WTC11 (cell line): ENCODE measurements around the gene CALN1. TPM values are rescaled to one million over a fixed set of nuclear protein-coding genes. Genes with fewer than 3 reads are reported as not detected.

ENCODE experiments used
- ATAC-seq: fragments of 200-7000 bp; cut with Tn5 transposase; 2 replicates; pipeline ENCODE4 v1.10.0; 2021; ENCODE audit warnings: mild to moderate bottlenecking, moderate library complexity
- CTCF ChIA-PET: fragments of 300-600 bp; sonication (Branson Sonifier 250); formaldehyde crosslinking; loops from one replicate; lab custom pipeline; 2021; ENCODE audit warnings: antibody characterized with exemption; lab: Charles Lee
- POLR2A ChIA-PET: fragments of 350-600 bp; sonication (Branson Sonifier 250); formaldehyde crosslinking; loops from one replicate; lab custom pipeline; 2021; ENCODE audit warnings: antibody characterized with exemption; lab: Charles Lee
- DNase-seq: peaks from one replicate; pipeline ENCODE4 v3.0.0; 2021; ENCODE audit warnings: low spot score
- H3K27ac Mint-ChIP-seq: 2 replicates; pipeline ENCODE4 v1.8.0; 2021; ENCODE audit warnings: mixed read lengths
- H3K27me3 Mint-ChIP-seq: 2 replicates; pipeline ENCODE4 v1.8.0; 2021; ENCODE audit warnings: low read depth, mild to moderate bottlenecking, moderate library complexity, mixed read lengths
- H3K36me3 Mint-ChIP-seq: 2 replicates; pipeline ENCODE4 v1.8.0; 2021; ENCODE audit warnings: mixed read lengths
- H3K4me1 Mint-ChIP-seq: 2 replicates; pipeline ENCODE4 v1.8.0; 2022; ENCODE audit warnings: mixed read lengths
- H3K4me3 Mint-ChIP-seq: 2 replicates; pipeline ENCODE4 v1.8.0; 2021; ENCODE audit warnings: mild to moderate bottlenecking, moderate library complexity, mixed read lengths
- H3K9me3 Mint-ChIP-seq: 2 replicates; pipeline ENCODE4 v1.8.0; 2021; ENCODE audit warnings: mixed read lengths
- JAZF1 ChIP-seq: fragments of 250-450 bp; sonication (Bioruptor Pico); IDR thresholded peaks from 2 replicates; pipeline ENCODE4 v1.9.0; 2021; ENCODE audit warnings: moderate library complexity, mild to moderate bottlenecking, inconsistent platforms
- MXD4 ChIP-seq: fragments of 250-450 bp; sonication (Bioruptor Pico); IDR thresholded peaks from 2 replicates; pipeline ENCODE4 v1.8.0; 2021; ENCODE audit warnings: mild to moderate bottlenecking, moderate library complexity, borderline replicate concordance
- TEAD4 ChIP-seq: sonication (generic); formaldehyde crosslinking; IDR thresholded peaks from 2 replicates; pipeline ENCODE4 v1.8.0; 2022; ENCODE audit warnings: mild to moderate bottlenecking, missing genetic modification reagents
- ZBTB21 ChIP-seq: sonication (generic); formaldehyde crosslinking; IDR thresholded peaks from 2 replicates; pipeline ENCODE4 v1.8.1; 2023; ENCODE audit warnings: mild to moderate bottlenecking, missing genetic modification reagents, borderline replicate concordance
- ZNF263 ChIP-seq: sonication (generic); formaldehyde crosslinking; IDR thresholded peaks from 2 replicates; pipeline ENCODE4 v1.8.1; 2022; ENCODE audit warnings: low read depth, mild to moderate bottlenecking, moderate library complexity, missing genetic modification reagents
- ZNF416 ChIP-seq: fragments of 250-450 bp; sonication (Bioruptor Pico); IDR thresholded peaks from 2 replicates; pipeline ENCODE4 v1.9.0; 2021; ENCODE audit warnings: mild to moderate bottlenecking, inconsistent platforms
- total RNA-seq: library from RNA; stranded (reverse); gene quantifications from 3 replicates; pipeline ENCODE4 v1.2.3, GENCODE V29; 2021
- TF ChIP-seq, protein P1 (sequence below): sonication (generic); formaldehyde crosslinking; IDR thresholded peaks from 2 replicates; pipeline ENCODE4 v1.8.1; 2022; ENCODE audit warnings: mild to moderate bottlenecking, missing genetic modification reagents, moderate library complexity, borderline replicate concordance
- TF ChIP-seq, protein P2 (sequence below): sonication (generic); formaldehyde crosslinking; IDR thresholded peaks from 2 replicates; pipeline ENCODE4 v1.8.0; 2022; ENCODE audit warnings: missing genetic modification reagents
- TF ChIP-seq, protein P3 (sequence below): sonication (generic); formaldehyde crosslinking; IDR thresholded peaks from 2 replicates; pipeline ENCODE4 v1.8.1; 2022; ENCODE audit warnings: mild to moderate bottlenecking, moderate library complexity, missing genetic modification reagents
- TF ChIP-seq, protein P4 (sequence below): fragments of 250-450 bp; sonication (Bioruptor Pico); IDR thresholded peaks from 2 replicates; pipeline ENCODE4 v2.1.2; 2022; ENCODE audit warnings: mild to moderate bottlenecking, moderate library complexity
- TF ChIP-seq, protein P5 (sequence below): sonication (generic); formaldehyde crosslinking; IDR thresholded peaks from 2 replicates; pipeline ENCODE4 v1.8.0; 2022; ENCODE audit warnings: mild to moderate bottlenecking, missing genetic modification reagents

The CALN1 gene
- total RNA-seq, 1 experiment from 2014 or later: 10.5 TPM

DNA sequence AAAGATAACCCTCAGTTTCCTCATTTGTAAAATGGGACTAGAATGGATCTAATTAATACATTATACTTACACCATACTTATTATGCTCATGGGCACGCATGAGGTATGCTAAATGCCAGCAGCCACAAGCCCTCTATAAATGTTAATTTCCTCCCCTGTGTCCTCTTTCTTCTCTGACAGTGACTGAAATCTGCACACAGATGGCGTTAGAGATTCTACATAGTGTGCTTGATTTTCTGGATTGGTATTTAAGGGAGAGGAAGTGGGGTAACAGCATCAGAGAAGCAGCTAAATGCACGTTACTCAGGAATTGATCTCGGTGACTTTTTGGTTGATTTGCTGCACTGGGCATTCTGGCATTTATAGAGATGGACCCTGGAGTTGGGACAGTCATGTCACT lies 568.5 kb downstream of the CALN1 start (continued):
- TF ChIP-seq, protein P1, sequence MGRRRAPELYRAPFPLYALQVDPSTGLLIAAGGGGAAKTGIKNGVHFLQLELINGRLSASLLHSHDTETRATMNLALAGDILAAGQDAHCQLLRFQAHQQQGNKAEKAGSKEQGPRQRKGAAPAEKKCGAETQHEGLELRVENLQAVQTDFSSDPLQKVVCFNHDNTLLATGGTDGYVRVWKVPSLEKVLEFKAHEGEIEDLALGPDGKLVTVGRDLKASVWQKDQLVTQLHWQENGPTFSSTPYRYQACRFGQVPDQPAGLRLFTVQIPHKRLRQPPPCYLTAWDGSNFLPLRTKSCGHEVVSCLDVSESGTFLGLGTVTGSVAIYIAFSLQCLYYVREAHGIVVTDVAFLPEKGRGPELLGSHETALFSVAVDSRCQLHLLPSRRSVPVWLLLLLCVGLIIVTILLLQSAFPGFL (CRISPR knock-in tag): no peak
- TF ChIP-seq JAZF1 (CRISPR knock-in tag): no peak
- TF ChIP-seq, all 79 proteins: peak for 0

DNA sequence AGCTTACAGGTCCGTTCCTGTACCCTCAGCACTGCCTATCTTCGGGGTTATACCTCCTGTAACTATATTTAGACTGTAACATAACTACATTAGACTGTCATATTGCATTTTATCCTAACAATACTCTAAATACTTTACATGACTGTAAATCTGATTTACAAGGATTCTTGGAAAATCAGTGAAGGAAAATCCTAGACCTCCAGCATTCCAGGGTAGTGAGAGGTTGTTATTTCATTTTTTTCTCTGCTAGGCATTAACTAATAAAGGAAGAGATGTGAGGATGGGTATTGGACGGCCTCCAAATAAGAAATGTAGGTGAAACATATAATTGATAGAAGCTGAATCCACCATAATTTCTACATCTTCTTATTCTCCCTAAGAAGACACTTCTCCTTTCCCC lies 569.4 kb downstream of the CALN1 start:
- Mint-ChIP-seq H3K4me1 (peaks cover 9% of the 10 kb centered on the region), H3K4me3 (no peak overlapping the region), H3K27me3 (no peaks in the 10 kb centered on the region), H3K27ac (no peak overlapping the region), H3K9me3 (peaks cover 5% of the 10 kb centered on the region), H3K36me3 (no peaks in the 10 kb centered on the region)
- ChIA-PET POLR2A (no interaction called here), CTCF (interaction anchor here (3.2 kb wide), 1 partner anchor 90 kb away, joined by 19 read pairs; no protein-coding TSS in a partner anchor)
- ATAC-seq (no peak), DNase-seq (no peak)
- TF ChIP-seq ZNF416 (CRISPR knock-in tag) (no peak), ZBTB21 (CRISPR knock-in tag) (no peak)
- TF ChIP-seq, protein P2, sequence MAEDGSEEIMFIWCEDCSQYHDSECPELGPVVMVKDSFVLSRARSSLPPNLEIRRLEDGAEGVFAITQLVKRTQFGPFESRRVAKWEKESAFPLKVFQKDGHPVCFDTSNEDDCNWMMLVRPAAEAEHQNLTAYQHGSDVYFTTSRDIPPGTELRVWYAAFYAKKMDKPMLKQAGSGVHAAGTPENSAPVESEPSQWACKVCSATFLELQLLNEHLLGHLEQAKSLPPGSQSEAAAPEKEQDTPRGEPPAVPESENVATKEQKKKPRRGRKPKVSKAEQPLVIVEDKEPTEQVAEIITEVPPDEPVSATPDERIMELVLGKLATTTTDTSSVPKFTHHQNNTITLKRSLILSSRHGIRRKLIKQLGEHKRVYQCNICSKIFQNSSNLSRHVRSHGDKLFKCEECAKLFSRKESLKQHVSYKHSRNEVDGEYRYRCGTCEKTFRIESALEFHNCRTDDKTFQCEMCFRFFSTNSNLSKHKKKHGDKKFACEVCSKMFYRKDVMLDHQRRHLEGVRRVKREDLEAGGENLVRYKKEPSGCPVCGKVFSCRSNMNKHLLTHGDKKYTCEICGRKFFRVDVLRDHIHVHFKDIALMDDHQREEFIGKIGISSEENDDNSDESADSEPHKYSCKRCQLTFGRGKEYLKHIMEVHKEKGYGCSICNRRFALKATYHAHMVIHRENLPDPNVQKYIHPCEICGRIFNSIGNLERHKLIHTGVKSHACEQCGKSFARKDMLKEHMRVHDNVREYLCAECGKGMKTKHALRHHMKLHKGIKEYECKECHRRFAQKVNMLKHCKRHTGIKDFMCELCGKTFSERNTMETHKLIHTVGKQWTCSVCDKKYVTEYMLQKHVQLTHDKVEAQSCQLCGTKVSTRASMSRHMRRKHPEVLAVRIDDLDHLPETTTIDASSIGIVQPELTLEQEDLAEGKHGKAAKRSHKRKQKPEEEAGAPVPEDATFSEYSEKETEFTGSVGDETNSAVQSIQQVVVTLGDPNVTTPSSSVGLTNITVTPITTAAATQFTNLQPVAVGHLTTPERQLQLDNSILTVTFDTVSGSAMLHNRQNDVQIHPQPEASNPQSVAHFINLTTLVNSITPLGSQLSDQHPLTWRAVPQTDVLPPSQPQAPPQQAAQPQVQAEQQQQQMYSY (CRISPR knock-in tag): no peak
- TF ChIP-seq, protein P3, sequence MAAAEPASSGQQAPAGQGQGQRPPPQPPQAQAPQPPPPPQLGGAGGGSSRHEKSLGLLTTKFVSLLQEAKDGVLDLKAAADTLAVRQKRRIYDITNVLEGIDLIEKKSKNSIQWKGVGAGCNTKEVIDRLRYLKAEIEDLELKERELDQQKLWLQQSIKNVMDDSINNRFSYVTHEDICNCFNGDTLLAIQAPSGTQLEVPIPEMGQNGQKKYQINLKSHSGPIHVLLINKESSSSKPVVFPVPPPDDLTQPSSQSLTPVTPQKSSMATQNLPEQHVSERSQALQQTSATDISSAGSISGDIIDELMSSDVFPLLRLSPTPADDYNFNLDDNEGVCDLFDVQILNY (CRISPR knock-in tag): no peak
- TF ChIP-seq, all 79 proteins: peak for 0

DNA sequence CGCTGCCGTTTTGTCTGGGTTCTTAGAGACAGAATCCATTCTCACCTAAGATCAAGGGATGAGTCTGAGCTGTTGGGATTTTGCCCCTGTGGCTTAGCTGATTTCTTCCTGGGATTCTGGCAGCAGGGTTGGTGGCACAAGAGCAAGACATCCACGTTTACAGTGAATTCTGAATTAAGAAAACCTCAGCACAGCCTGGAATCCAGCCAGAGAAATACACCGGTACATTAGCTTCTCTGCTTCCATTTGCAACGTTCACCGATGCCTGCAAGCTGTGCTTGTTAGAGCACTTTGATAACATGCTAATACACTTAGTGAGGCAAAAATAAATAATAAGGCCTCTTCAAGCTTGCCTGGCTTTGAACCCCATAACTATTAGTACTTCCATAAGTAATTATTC lies 569.8 kb downstream of the CALN1 start:
- Mint-ChIP-seq H3K27ac (no peak overlapping the region; the same call in 1 of the 2 replicates), H3K27me3 (no peaks in the 10 kb centered on the region), H3K36me3 (no peaks in the 10 kb centered on the region), H3K9me3 (peaks cover under 1% of the 10 kb centered on the region; the same call in 1 of the 2 replicates), H3K4me3 (no peak overlapping the region), H3K4me1 (peaks cover 9% of the 10 kb centered on the region)
- ATAC-seq (no peak), DNase-seq (no peak)
- TF ChIP-seq TEAD4 (CRISPR knock-in tag) (no peak), MXD4 (CRISPR knock-in tag) (no peak), ZNF263 (CRISPR knock-in tag) (no peak)
- TF ChIP-seq, protein P4, sequence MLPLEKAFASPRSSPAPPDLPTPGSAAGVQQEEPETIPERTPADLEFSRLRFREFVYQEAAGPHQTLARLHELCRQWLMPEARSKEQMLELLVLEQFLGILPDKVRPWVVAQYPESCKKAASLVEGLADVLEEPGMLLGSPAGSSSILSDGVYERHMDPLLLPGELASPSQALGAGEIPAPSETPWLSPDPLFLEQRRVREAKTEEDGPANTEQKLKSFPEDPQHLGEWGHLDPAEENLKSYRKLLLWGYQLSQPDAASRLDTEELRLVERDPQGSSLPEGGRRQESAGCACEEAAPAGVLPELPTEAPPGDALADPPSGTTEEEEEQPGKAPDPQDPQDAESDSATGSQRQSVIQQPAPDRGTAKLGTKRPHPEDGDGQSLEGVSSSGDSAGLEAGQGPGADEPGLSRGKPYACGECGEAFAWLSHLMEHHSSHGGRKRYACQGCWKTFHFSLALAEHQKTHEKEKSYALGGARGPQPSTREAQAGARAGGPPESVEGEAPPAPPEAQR (CRISPR knock-in tag): no peak
- TF ChIP-seq, protein P5, sequence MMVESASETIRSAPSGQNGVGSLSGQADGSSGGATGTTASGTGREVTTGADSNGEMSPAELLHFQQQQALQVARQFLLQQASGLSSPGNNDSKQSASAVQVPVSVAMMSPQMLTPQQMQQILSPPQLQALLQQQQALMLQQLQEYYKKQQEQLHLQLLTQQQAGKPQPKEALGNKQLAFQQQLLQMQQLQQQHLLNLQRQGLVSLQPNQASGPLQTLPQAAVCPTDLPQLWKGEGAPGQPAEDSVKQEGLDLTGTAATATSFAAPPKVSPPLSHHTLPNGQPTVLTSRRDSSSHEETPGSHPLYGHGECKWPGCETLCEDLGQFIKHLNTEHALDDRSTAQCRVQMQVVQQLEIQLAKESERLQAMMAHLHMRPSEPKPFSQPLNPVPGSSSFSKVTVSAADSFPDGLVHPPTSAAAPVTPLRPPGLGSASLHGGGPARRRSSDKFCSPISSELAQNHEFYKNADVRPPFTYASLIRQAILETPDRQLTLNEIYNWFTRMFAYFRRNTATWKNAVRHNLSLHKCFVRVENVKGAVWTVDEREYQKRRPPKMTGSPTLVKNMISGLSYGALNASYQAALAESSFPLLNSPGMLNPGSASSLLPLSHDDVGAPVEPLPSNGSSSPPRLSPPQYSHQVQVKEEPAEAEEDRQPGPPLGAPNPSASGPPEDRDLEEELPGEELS (CRISPR knock-in tag): no peak
- ChIA-PET POLR2A (no interaction called here), CTCF (interaction anchor here (3.2 kb wide), 1 partner anchor 90 kb away, joined by 19 read pairs; no protein-coding TSS in a partner anchor)
